HG03571 (cell line): Measurements from ENCODE around the gene XXYLT1.

ENCODE experiments used
- ATAC-seq: cut with Tn5 transposase; IDR thresholded peaks from one replicate; pipeline ENCODE4 v1.9.1; 2021; ENCODE audit not compliant: unreplicated experiment

Gene XXYLT1

GRCh38 chr3:195085356-195086130 is 185.4 kb downstream of the XXYLT1 start:
- ATAC-seq, result no peak

GRCh38 chr3:195084746-195085145 is 186.2 kb downstream of the XXYLT1 start:
- no peak for ATAC-seq

DNA sequence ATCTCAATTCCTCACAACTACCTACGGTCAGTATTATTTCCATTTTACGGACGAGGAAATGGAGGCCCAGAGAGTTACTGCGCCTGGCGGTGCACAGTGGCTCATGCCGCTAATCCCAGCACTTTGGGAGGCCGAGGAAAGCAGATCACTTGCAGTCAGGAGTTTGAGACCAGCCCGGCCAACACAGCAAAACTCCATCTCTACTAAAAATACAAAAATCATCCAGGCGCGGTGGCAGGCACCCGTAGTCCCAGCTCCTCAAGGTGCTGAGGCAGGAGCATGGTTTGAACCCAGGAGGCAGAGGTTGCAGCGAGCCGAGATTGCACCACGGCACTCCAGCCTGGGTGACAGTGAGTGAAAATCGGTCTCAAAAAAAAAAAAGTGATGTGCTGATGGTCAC is 187.3 kb downstream of the XXYLT1 start:
- ATAC-seq, result no peak

DNA sequence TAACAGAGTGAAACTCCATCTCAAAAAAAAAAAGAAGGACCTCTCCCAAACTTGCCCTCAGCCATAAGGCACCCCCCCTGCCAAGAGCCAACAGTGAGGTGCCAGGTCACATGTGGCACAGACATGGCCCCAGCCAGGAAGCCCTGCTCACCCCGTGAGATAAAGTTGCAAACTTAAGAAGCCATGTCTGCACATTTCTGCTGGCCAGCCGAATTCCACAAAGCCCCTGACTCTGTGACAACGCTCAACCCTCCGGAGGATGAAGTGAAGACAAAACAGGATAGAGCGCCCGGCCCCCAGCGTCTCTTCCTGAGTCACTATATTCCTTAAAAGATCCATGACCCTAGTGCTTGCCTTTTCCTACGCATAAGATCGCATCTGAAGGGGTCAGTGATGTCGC is 188.1 kb downstream of the XXYLT1 start:
- no peak for ATAC-seq

- ATAC-seq, result no peak
Measured at GRCh38 chr3:195081242-195081963, 189.6 kb downstream of the XXYLT1 start.

DNA sequence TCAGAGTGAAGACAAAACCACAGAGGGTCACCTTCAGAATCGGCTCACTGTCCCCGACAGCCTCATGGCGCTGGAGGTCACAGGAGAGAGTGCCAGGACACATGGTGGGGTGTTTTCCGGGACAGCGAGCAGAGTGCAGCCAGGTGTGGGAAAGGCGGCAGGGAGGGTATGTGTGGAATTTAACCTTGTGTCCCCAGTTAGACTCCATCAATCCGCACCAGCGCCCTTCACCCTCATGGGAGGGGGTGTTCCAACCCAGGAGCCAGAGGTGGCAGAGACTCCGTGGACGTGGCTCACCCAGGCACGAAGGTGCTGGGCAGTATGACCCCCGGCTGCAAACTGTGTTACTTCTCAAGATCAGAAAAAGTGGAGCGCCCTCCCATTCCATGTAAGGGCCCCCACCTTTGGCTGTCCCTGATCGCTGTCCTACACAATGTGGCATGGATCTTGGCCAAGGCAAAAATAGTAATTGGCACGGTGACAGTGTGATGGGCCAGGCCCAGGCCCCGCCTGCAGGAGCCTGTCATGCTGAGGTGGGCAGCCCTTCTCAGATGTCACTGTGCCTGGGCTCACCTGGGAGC is 190.3 kb downstream of the XXYLT1 start:
- no peak for ATAC-seq

GRCh38 chr3:195080125-195080524 is 190.8 kb downstream of the XXYLT1 start:
- ATAC-seq, result no peak

DNA sequence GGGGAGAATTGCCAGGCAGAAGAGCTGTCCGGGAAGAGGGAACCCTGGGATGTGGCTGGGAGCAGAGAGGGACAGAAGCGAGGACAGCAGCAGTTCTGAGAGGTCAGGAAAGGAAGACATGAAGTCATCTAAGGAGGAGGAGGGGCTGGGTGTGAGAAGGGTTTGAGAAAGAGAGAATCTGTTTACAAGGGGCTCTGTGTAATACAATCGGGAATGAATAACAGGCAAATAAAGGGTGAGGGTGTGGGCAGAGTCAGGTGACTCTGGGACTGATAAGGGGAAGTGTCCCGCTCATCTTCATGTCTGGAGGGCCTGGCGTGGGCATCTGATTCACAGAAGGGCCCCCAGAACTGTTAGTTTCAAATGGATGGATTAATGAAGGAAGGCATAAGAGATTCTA is 191.3 kb downstream of the XXYLT1 start:
- ATAC-seq, result no peak

GRCh38 chr3:195078891-195079440 is 192.0 kb downstream of the XXYLT1 start:
- no peak for ATAC-seq

GRCh38 chr3:195077611-195078540 is 193.1 kb downstream of the XXYLT1 start:
- no peak for ATAC-seq

DNA sequence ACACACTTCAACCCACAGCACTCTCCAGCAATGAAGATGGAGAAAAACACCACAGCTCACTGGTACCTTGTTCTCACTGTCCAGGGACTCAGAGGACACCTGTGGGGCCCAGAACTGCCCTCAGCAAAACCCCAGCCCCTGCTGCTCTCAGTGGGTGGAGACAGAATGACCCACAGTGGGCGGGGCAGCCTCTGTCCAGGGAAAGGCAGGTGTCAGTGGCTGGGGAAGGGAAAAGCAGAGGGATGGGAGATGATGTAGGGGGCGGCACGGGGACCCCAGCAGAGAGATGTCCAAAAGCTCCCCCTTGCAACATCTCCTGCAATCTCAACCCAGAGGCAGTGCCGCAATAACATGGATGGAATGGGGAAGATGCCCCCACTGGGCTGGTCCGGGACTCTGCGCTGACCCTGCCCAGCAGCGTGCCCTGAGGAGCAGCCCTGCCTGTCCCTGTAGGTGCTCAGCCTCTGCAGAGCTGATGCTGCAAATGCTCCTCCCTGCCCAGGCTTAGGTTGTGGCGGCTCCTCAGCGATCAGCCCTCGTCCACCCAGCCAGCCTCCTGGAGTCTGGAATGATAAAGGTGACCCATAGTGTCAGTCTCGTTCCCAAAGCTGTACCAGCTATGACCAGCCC is 193.9 kb downstream of the XXYLT1 start:
- ATAC-seq, result no peak

DNA sequence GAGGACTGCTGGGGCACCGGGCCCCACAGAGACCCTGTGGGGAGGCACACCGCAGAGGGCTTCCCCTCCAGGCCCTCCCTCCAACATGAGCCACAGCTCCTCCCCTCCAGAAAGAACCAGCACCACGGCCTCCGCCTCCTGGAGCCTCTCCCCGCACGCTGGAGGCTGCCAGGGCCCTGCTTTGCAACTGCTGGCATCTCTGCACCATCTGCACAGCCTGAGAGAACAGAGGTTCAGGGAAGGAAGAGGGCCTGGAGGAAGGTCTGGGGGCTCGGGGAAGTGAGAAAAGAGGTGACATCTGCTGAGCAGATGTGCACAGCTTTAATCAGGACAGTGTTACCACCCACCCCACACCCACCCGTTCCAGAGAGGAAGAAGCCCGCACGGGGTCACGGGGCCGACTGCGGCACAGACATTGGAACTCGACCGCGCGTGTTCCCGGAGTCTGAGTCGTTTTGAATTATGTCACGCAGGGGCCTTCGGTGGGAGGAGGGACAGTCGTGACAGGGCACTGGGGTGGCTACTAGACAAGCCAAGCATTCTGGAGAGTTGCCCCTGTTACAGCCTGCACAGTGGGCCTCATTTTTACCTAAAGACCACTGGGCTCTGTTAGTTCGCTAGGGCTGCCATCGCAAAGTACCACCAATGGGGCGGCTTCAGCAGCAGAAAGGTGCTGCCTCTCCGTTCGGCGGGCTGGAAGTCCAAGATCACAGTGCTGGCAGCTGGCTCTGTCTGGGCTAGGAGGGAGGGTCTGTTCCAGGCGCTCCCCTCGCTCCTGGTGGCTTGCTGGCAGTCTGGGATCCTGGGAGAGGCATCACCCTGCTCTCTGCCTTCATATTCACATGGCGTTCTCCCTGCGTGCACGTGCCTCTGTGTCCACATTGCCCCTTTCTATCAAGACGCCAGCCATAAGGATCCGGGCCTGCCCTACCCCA is 194.8 kb downstream of the XXYLT1 start:
- no peak for ATAC-seq

DNA sequence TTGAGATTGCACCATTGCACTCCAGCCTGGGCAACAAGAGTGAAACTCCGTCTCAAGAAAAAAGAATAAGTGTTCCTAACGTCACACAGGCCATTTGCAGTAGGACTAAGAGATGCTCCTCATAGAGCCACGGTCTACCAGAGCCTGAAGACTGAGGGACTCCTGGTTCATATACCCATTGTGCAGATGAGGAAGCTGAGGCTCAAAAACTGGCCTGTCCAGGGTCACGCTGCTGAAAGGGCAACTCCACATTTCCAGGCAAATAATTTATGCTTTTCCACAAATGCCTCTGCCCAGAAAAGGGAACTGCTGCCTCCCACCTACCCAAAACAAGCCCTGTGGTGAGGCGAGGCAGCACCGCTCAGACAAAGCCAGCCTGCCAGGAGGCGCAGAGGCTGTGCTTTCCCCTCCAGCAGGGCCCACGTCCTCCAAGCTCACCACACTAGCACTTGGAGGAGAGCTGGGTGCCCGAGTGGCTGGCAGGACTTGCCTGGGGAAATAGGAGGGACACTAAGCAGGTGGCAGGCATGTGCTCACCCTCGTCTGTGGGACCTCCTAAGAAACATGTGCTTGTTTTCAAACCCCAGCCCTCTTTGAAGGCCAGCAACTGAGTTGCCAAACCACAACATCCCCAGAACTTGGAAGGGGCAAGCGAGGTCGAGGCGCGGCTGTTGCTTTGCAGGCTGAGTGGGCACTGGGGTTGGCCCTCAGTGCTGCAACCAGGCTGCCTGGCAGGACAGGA is 195.6 kb downstream of the XXYLT1 start:
- no peak for ATAC-seq

DNA sequence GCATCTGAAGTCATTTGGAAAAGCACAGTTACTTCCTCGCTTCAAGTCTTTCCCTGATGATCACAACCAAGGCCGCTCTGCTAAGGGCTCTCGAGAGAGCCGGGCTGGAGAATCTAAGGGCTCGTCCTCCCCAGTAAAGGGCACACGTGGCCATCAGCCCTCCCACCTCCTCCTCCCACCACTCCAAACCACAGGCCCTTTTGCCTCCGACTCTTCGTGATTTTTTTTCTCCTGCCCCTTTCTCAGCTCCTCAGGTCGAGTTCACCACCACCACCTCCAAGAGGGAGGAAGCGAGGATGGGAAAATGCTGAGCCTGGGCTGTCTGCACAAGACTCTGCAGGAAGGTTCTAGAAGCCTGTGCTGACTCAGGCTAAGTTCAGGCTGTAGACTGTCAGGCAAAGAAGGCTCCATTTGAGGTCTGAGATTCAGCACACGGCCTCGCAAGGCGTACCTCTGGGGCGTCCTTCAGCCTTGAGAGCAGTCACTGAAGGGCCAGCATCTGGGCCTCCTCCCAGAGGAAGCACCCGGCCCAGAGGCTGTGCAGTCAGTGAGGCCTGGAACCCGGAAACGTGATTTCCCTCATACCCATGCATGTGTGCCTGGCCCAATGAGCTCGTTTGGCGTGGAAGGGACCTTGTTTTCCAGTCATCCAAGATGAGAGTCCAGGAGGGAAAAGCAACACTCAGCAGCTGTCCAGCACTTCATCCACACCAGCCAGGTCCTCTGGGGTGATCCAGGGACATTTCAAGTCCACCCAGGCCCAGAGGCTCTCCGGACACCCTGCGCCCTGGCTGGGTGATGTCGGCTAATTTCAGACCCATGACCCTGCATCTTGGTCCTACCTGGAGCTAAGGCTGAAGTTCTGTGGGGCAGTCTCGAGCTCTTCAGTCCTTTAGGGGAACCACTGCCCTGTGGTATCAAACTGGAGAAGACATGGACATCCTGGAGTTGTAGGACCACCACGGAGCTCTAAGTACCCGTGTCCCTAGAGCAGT is 196.8 kb downstream of the XXYLT1 start:
- ATAC-seq, result no peak

GRCh38 chr3:195072916-195073564 is 197.9 kb downstream of the XXYLT1 start:
- ATAC-seq, result no peak

DNA sequence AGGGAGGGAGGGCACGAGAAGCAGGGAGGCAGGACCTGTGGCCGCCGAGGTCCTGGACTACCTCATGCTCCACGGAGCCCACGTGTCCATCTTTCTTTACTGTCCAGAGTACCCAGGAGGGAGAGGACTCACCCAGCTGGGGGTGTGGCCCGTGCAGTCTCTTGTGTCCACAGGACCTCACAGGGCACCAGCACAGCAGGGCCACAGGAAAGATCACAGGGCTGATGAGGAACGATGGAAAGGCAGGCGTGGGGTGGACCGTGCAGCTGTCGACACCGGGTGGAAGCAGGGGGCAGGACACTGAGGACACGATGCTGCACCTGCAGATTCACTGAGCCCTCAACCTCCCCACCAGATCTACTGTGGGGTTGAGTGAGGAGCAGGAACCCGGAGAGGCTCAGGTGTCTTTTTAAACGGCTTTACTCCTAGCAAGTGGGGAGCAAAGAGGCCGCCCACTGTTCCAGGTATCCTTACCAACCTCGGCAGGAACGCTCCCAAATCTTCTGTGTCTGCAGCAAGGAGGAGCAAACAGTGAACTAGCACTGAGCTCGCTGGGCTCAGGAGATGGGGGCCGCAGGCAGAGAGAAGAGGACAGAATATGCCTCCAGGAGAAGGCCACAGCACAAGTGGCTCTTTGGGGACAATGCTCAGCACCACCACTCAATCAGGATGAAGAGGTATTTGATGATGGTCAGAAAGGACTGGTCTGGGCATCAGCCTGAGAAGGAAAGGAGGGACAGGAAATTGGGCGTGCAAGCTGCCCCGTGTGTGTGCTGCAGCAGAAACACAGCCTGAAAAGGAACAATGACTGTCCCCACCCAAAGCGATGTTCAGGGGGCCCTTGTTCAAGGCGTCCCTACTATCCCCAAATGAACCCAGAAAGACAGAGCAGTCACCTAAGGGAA is 198.8 kb downstream of the XXYLT1 start:
- no peak for ATAC-seq
